Spleen (tissue), 11 donors: ENCODE data around the gene TNNI3K. TPM values are rescaled to one million over a fixed set of nuclear protein-coding genes. Genes with fewer than 3 reads are reported as not detected.
"Not testable (repeated sequence)": the region's sequence is repeated elsewhere in the genome, so short reads cannot be mapped to it uniquely, and the experiment has no call there.

Experiments
- DNase-seq: peaks from one replicate; pipeline ENCODE4 v3.0.0-alpha.2; 2020
- H3K27ac ChIP-seq, 8 donors: fragments of 200-600 bp; sonication (generic) in 7 of 8; 1 replicate in 4 of 8; 2 replicates in 4 of 8; pipeline versions ENCODE4 v1.5.0 to v1.8.0; 2016 to 2021; ENCODE audit warnings: inconsistent platforms in 4 of 8, mild to moderate bottlenecking in 4 of 8, moderate library complexity in 1 of 8
- H3K27me3 ChIP-seq, 7 donors: fragments of 200-600 bp; sonication (generic) in 6 of 7; replicated peaks in 1 of 7; 1 replicate in 4 of 7; 2 replicates in 3 of 7; pipeline versions ENCODE4 v1.5.0 to v1.8.0; 2016 to 2021; ENCODE audit warnings: inconsistent platforms in 3 of 7, mild to moderate bottlenecking in 1 of 7
- H3K36me3 ChIP-seq, 6 donors: fragments of 200-600 bp; sonication (generic) in 5 of 6; 1 replicate in 4 of 6; 2 replicates in 2 of 6; pipeline versions ENCODE4 v1.5.0 to v1.8.0; 2016 to 2021; ENCODE audit warnings: inconsistent platforms in 2 of 6
- H3K4me1 ChIP-seq, 6 donors: fragments of 200-600 bp; sonication (generic) in 5 of 6; 1 replicate in 3 of 6; 2 replicates in 3 of 6; pipeline versions ENCODE4 v1.5.0 to v1.8.0; 2016 to 2021; ENCODE audit warnings: inconsistent platforms in 3 of 6
- H3K4me3 ChIP-seq, 8 donors: fragments of 200-600 bp; sonication (generic) in 7 of 8; 1 replicate in 4 of 8; 2 replicates in 4 of 8; pipeline versions ENCODE4 v1.5.0 to v1.8.0; 2016 to 2021; ENCODE audit warnings: inconsistent platforms in 4 of 8, mild to moderate bottlenecking in 4 of 8, moderate library complexity in 2 of 8
- H3K9me3 ChIP-seq, 8 donors: fragments of 200-600 bp; sonication (generic) in 7 of 8; 1 replicate in 4 of 8; 2 replicates in 4 of 8; pipeline versions ENCODE4 v1.5.0 to v1.8.0; 2016 to 2021; ENCODE audit warnings: inconsistent platforms in 4 of 8
- CTCF ChIP-seq, 11 experiments: fragments of 200-600 bp in 7 of 11; fragments of 450-650 bp in 4 of 11; sonication (generic) in 4 of 11; IDR thresholded peaks in 8 of 11; conservative IDR thresholded peaks in 3 of 11; 1 replicate in 7 of 11; 2 replicates in 4 of 11; pipeline versions ENCODE4 v1.4.0 to v1.8.0; 2016 to 2021; ENCODE audit warnings: antibody characterized with exemption in 11 of 11, inconsistent platforms in 4 of 11, mild to moderate bottlenecking in 1 of 11
- POLR2A ChIP-seq, 3 donors: fragments of 450-650 bp; IDR thresholded peaks; one replicate each; pipeline ENCODE4 v1.5.1; 2017; ENCODE audit warnings: antibody characterized with exemption in 3 of 3, mild to moderate bottlenecking in 1 of 3
- POLR2AphosphoS5 ChIP-seq, 3 donors: sonication (generic); formaldehyde crosslinking; IDR thresholded peaks; one replicate each; pipeline ENCODE4 v1.5.1; 2017; ENCODE audit warnings: antibody characterized with exemption in 3 of 3
- WGBS, 5 donors: extraction: QIAGEN DNeasy Blood & Tissue Kit in 3 of 5; methylation state at CpG; one replicate each; pipeline versions ENCODE4 v1.1.5 to v1.1.7; 2013 to 2018; 5-methylcytosine and 5-hydroxymethylcytosine counted together
- intact Hi-C: fragments of 100-400 bp; cut with DNase I; formaldehyde crosslinking; loops from one replicate; pipeline ENCODE4 v1.15.0; 2023; ENCODE audit warnings: low total_unique reads
- polyA plus RNA-seq, 3 donors: library from polyadenylated mRNA; stranded (reverse); fragments of 200-250 nt; gene quantifications; one replicate each; pipeline ENCODE4 v1.2.1, GENCODE V29; 2013
- total RNA-seq, 7 donors: library from RNA; depleted of rRNA in 3 of 7; stranded (reverse); fragments of >200 nt in 3 of 7; fragmentation: NEBNext Ultra II Directional in 4 of 7; extraction: Animal tissue kit (Norgen Biotek cat#: 25700) in 4 of 7; gene quantifications; one replicate each; pipeline versions ENCODE4 v1.1.0 to v1.2.1, GENCODE V29; 2016 to 2021
- donor health status: healthy with polysubstance abuse.
- donor health status: DM: no; HTN: no; CAD: no; lungs with moderate emphysema.
- donor health status: DM: no; HTN: no; CAD: no.
- donor health status: Bipolar disorder and iron deficiency.
- donor health status: healthy.
- donor health status: DM: no; HTN: no; CAD: no.
- donor health status: DM: yes; HTN: yes; CAD: no.

TNNI3K gene
- total and polyA plus RNA-seq, 10 donors = 0.41 to 6.2 (median 2.8) TPM; not detected in 1

- intact Hi-C loops = no loop called here
- peaks cover 0 to 8% (median 2%) of the 10 kb centered on the region in 8 donors for H3K9me3 ChIP-seq
- no peak for DNase-seq
- H3K27me3 ChIP-seq = no peaks in the 10 kb centered on the region
- no peaks in the 10 kb centered on the region for H3K4me1 ChIP-seq
- TF ChIP-seq POLR2A (IDR thresholded peaks at IDR 0.05) = no peak
- no peak for TF ChIP-seq CTCF (IDR thresholded peaks at IDR 0.05 in 8 of 11, conservative IDR thresholded peaks at IDR 0.05 in 3 of 11)
- no peak for TF ChIP-seq POLR2AphosphoS5 (IDR thresholded peaks at IDR 0.05)
- WGBS, 5 donors = 4 to 25% (median 16%) methylated on average over 2 of the region's 2 CpGs
- no peak overlapping the region for H3K4me3 ChIP-seq
- H3K36me3 ChIP-seq = no peaks in the 10 kb centered on the region
- no peak overlapping the region for H3K27ac ChIP-seq
These were observed 10.1 kb downstream of the TNNI3K start for GRCh38 chr1:74245168-74245772.

GRCh38 chr1:74246315-74246714, 11.1 kb downstream of the TNNI3K start:
- TF ChIP-seq CTCF (IDR thresholded peaks at IDR 0.05 in 8 of 11, conservative IDR thresholded peaks at IDR 0.05 in 3 of 11) (no peak), POLR2AphosphoS5 (IDR thresholded peaks at IDR 0.05) (no peak), POLR2A (IDR thresholded peaks at IDR 0.05) (no peak)
- H3K27me3 ChIP-seq = no peaks in the 10 kb centered on the region
- no peak overlapping the region for H3K27ac ChIP-seq
- H3K36me3 ChIP-seq = no peaks in the 10 kb centered on the region
- no peaks in the 10 kb centered on the region for H3K4me1 ChIP-seq
- intact Hi-C loops = no loop called here
- DNase-seq = no peak
- WGBS, 5 donors = 80 to 87% (median 80%) methylated on average over 2 of the region's 2 CpGs
- peaks cover 0 to 8% (median 2%) of the 10 kb centered on the region in 8 donors for H3K9me3 ChIP-seq
- no peak overlapping the region for H3K4me3 ChIP-seq

- intact Hi-C loops = no loop called here
- no peak overlapping the region for H3K27ac ChIP-seq
- WGBS, 5 donors = 88 to 95% (median 91%) methylated on average over 16 to 22 of the region's 22 CpGs
- no peaks in the 10 kb centered on the region for H3K4me1 ChIP-seq
- H3K36me3 ChIP-seq = no peaks in the 10 kb centered on the region
- peak; percentile 50 for DNase-seq
- TF ChIP-seq POLR2A (IDR thresholded peaks at IDR 0.05) (no peak), POLR2AphosphoS5 (IDR thresholded peaks at IDR 0.05) (no peak), CTCF (IDR thresholded peaks at IDR 0.05 in 8 of 11, conservative IDR thresholded peaks at IDR 0.05 in 3 of 11) (no peak)
- peaks cover 0 to 8% (median 2%) of the 10 kb centered on the region in 8 donors for H3K9me3 ChIP-seq
- H3K4me3 ChIP-seq = no peak overlapping the region
- no peaks in the 10 kb centered on the region for H3K27me3 ChIP-seq
These were observed 12.8 kb downstream of the TNNI3K start for GRCh38 chr1:74247881-74248528.

- H3K4me3 ChIP-seq, intact Hi-C loops, H3K36me3 ChIP-seq, H3K9me3 ChIP-seq, H3K27ac ChIP-seq, H3K4me1 ChIP-seq, H3K27me3 ChIP-seq: not testable (repeated sequence)
- DNase-seq = peak; percentile 66
- 84 to 94% (median 85%) methylated on average over 21 to 32 of the region's 32 CpGs for WGBS, 5 donors
These were observed 18.1 kb downstream of the TNNI3K start for GRCh38 chr1:74253243-74253824.
